GM12892 (cell line): ENCODE results near the gene TENM4.

ENCODE experiments used
- POLR2AphosphoS5 ChIP-seq: IDR thresholded peaks from 2 replicates; pipeline ENCODE4 v1.6.1; 2011; ENCODE audit warnings: low read depth, low read length, control low read depth
- TAF1 ChIP-seq: IDR thresholded peaks from 2 replicates; pipeline ENCODE4 v1.6.1; 2011; ENCODE audit warnings: low read depth, mild to moderate bottlenecking, control low read depth, low read length, borderline replicate concordance

GRCh38 chr11:79406376-79406775 lies 34.5 kb downstream of the TENM4 start:
- TF ChIP-seq TAF1 (no peak), POLR2AphosphoS5 (no peak)
